Thymus (tissue), 11 donors: ENCODE measurements around the gene CPSF3. TPM values are rescaled to one million over a fixed set of nuclear protein-coding genes. Genes with fewer than 3 reads are reported as not detected.

Experiments used
- DNase-seq, 9 donors: peaks; one replicate each; pipeline ENCODE4 v3.0.0-alpha.2; 2013; ENCODE audit warnings: low spot score in 9 of 9, low read depth in 6 of 9, missing footprints in 1 of 9
- H3K27ac ChIP-seq, 2 donors: one replicate each; pipeline ENCODE4 v1.5.1; 2013; ENCODE audit warnings: control low read depth in 1 of 2, low read depth in 1 of 2, low read length in 1 of 2, mild to moderate bottlenecking in 1 of 2, moderate library complexity in 1 of 2
- H3K27me3 ChIP-seq, 2 donors: one replicate each; pipeline ENCODE4 v1.5.1; 2013; ENCODE audit warnings: low read length in 1 of 2; ENCODE audit not compliant: control insufficient read depth in 2 of 2, insufficient read depth in 1 of 2
- H3K36me3 ChIP-seq, 2 donors: one replicate each; pipeline ENCODE4 v1.5.1; 2013; ENCODE audit warnings: low read length in 1 of 2, mild to moderate bottlenecking in 1 of 2, moderate library complexity in 1 of 2; ENCODE audit not compliant: control insufficient read depth in 2 of 2, insufficient read depth in 2 of 2
- H3K4me1 ChIP-seq, 2 donors: one replicate each; pipeline ENCODE4 v1.5.1; 2013; ENCODE audit warnings: low read length in 2 of 2; ENCODE audit not compliant: control insufficient read depth in 2 of 2, insufficient read depth in 2 of 2
- H3K4me3 ChIP-seq, 2 donors: one replicate each; pipeline ENCODE4 v1.5.1; 2013; ENCODE audit warnings: low read length in 2 of 2, control low read depth in 1 of 2, mild to moderate bottlenecking in 1 of 2
- H3K9me3 ChIP-seq, 2 donors: one replicate each; pipeline ENCODE4 v1.5.1; 2013; ENCODE audit warnings: low read length in 1 of 2, mild to moderate bottlenecking in 1 of 2; ENCODE audit not compliant: control insufficient read depth in 2 of 2, insufficient read depth in 1 of 2
- WGBS: extraction: QIAGEN DNeasy Blood & Tissue Kit; methylation state at CpG from one replicate; pipeline ENCODE4 v1.1.7; 2013; 5-methylcytosine and 5-hydroxymethylcytosine counted together
- polyA plus RNA-seq: library from polyadenylated mRNA; stranded (reverse); fragments of 200-250 nt; gene quantifications from one replicate; pipeline ENCODE4 v1.2.3, GENCODE V29; 2013
- total RNA-seq: library from RNA; stranded (reverse); fragments of 120-200 nt; gene quantifications from one replicate; pipeline ENCODE4 v1.2.4, GENCODE V29; 2013
- donor health status: healthy.

The CPSF3 gene
- total and polyA plus RNA-seq, 2 donors, result 39.3 to 51.3 TPM

DNA sequence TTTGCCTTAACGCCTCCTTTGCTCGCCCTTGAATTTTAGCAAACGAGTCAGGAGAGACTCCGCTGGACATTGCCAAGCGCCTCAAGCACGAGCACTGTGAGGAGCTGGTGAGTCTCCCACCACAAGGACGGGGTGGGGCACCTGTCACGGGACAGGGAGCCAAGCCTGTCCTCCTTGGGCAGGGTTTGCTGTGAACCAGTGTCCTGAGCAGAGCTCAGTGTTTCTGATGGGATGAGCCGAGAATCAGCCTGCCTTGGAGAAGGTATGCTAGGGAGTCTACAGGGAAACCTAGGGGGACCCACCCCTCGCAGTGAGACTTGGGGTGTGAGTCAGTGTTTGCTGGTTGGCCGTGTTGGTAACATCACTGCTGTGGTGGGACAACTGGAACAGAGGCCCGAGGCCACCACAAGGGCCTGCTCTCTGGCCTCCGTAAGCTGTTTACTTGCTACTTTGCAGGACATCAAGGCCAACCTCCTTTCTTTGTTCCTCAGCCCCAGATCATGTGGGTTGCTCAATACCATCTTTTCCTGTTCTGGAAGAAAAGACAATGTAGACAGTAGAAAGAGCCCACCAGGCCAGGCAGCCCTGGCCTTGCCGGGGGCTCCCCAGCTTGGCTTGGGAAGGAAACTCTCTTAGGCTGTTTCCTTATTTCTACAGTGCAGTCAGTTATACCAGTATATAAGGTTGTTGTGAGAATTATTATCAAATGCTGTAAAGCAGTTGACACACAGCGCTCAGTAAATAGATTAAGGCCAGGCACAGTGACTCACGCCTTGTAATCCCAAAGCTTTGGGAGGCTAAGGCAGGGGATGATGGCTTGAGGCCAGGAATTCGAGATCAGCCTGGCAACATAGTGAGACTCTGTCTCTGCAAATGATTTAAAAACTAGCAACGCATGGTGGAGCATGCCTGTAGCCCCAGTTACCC is 42.5 kb upstream of the CPSF3 start:
- no peaks in the 10 kb centered on the region for H3K27me3 ChIP-seq
- H3K4me3 ChIP-seq, result no peak overlapping the region
- no peak overlapping the region for H3K27ac ChIP-seq
- H3K9me3 ChIP-seq, result no peaks in the 10 kb centered on the region
- no peaks in the 10 kb centered on the region for H3K36me3 ChIP-seq
- H3K4me1 ChIP-seq, result no peaks in the 10 kb centered on the region
- no peak for DNase-seq
- 95% methylated on average over 18 of the region's 18 CpGs for WGBS

DNA sequence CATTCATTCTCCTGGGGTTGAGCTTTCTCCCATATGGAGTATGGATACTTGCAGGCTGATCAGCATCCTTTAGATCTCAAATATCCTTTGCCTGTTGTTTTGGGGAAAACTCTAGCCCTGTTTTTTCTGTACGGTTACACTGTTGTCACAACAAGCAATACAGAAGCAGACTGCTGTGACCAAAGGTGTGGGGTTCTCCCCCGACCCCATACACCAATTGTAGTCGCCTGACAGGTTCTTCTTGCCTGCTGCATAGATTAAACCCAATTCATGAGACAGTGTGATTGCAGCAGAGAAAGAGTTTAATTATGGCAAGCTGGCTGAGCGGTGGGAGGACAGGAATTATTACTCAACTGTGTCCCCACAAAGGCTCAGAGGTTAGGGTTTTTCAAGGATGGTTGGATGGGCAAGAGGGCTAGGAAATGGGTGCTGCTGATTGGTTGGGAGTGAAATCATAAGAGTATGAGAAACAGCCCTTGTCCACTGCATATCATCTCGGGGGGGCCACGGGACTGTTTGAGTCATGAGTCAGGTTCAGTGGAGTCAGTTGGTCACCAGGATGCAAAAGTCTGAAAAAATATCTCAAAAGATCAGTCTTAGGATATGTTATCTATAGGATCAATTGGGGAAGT is 40.7 kb upstream of the CPSF3 start:
- H3K4me3 ChIP-seq, result no peak overlapping the region
- 97% methylated on average over 6 of the region's 6 CpGs for WGBS
- no peaks in the 10 kb centered on the region for H3K27me3 ChIP-seq
- no peak for DNase-seq
- no peak overlapping the region for H3K27ac ChIP-seq
- no peaks in the 10 kb centered on the region for H3K36me3 ChIP-seq
- no peaks in the 10 kb centered on the region for H3K4me1 ChIP-seq
- H3K9me3 ChIP-seq, result no peaks in the 10 kb centered on the region

DNA sequence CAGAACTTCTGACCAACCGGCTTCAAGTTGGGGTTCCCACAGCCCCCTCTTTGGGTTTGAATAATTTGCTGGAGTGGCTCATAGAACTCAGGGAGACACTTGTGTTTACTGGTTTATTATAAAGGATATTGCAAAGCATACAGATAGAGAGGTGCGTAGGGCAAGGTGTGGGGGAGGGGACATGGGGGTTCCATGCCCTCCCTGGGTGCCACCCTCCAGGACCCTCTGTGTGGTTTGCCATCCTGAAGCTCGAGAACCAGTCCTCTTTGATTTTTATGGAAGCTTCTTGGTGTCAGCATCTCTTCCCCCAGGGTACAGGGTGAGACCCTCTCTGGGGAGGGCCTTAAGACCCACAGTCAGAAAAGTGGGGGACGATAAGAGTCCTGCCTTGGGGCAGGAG is 38.9 kb upstream of the CPSF3 start:
- no peak for DNase-seq

DNA sequence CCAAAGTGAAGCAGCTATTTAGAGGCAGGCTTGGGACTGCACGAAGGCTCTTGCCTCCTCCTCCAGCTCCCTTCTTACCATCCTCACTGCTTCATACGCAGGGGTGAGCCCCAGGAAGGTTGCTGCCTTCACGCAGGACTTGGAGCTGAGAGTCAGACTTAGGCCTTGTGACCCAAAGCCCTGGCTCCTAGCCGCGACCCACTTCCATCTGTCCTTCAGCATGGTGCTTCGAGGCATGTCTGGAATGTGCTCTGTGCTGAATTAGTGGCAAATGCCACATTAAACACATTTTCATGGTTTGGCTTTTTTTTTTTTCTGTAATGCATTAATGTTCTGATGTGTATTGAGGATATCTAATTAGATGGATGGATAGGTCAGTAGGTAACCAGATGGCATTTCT is 37.6 kb upstream of the CPSF3 start:
- H3K4me3 ChIP-seq, result no peak overlapping the region
- DNase-seq, result no peak
- 97% methylated on average over 6 of the region's 6 CpGs for WGBS
- H3K27me3 ChIP-seq, result no peaks in the 10 kb centered on the region
- H3K36me3 ChIP-seq, result no peaks in the 10 kb centered on the region
- no peaks in the 10 kb centered on the region for H3K4me1 ChIP-seq
- H3K9me3 ChIP-seq, result no peaks in the 10 kb centered on the region
- H3K27ac ChIP-seq, result no peak overlapping the region

More for the DNA sequence above, 38.9 kb upstream of the CPSF3 start:
- 90% methylated on average over 4 of the region's 4 CpGs for WGBS
- no peaks in the 10 kb centered on the region for H3K9me3 ChIP-seq
- H3K36me3 ChIP-seq, result no peaks in the 10 kb centered on the region
- H3K4me1 ChIP-seq, result no peaks in the 10 kb centered on the region
- no peak overlapping the region for H3K27ac ChIP-seq
- H3K4me3 ChIP-seq, result no peak overlapping the region
- no peaks in the 10 kb centered on the region for H3K27me3 ChIP-seq

DNA sequence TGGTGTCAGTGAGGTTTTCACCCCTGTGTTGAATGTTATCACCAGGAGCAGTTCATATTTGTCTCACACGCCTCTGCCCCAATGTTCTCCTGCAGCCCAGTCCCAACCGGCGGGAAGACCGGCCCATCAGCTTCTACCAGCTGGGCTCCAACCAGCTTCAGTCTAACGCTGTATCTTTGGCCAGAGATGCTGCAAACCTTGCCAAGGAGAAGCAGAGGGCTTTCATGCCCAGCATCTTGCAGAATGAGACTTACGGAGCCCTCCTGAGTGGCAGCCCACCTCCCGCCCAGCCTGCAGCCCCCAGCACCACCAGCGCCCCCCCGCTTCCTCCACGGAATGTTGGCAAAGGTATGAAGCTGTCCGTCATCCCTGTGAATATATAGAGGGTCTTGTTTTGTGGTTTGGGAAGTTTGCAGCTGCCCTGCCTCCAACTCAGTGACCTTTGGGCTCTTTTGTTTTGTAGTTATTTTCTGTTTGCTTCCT is 35.2 kb upstream of the CPSF3 start:
- Histone ChIP-seq H3K27ac (no peak overlapping the region), H3K9me3 (no peaks in the 10 kb centered on the region), H3K4me3 (no peak overlapping the region), H3K36me3 (no peaks in the 10 kb centered on the region), H3K4me1 (no peaks in the 10 kb centered on the region), H3K27me3 (no peaks in the 10 kb centered on the region)
- WGBS, result 95% methylated on average over 11 of the region's 11 CpGs
- DNase-seq, result no peak

DNA sequence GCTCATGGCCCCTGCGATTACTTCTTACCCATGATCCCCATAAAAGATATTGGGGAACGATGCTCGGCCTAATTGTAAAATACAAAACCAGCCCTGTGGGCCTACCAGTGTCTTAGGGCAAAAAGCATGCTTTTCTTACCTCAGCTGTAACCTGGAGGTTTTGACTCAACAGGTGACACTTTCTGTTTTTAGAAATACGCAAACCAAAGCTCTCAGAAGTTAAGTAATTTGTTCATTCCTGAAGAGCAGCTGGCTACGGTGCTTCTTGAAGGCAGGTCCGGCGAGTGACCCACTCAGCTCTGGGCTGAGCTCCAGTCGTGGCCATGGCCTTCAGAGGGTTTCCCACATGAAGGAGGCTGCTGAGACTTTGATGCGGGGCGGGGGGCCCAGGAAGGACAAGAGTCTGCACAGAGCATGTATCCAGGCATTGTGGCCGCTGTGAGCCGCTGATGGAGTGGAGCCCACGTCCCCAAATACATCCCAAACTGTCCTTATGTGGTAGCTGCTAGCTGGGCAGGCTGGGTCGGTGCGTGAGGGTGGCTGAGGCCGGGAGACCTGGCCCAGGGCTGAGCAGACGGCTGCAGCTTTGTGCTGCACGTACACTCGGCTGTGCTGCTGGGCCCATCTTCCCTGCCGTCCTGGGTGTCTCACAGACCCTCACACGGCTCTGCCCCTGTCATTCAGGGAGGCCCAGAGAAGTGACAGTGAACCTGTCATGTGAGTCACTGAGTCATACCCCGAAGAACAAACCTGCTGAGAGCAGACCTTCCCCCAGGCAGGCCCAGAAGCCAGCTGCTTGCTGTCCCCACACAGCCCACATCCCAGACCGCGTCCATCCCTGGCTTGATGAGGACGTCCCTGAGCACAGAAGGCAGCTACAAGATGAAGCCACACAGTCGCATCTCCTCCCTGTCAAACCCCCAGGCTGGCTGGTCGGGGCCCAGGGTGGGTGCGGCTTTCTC is 34.2 kb upstream of the CPSF3 start:
- Histone ChIP-seq H3K27me3 (no peaks in the 10 kb centered on the region), H3K9me3 (no peaks in the 10 kb centered on the region), H3K36me3 (no peaks in the 10 kb centered on the region), H3K4me3 (no peak overlapping the region), H3K4me1 (no peaks in the 10 kb centered on the region), H3K27ac (no peak overlapping the region)
- 96% methylated on average over 28 of the region's 28 CpGs for WGBS
- no peak for DNase-seq

DNA sequence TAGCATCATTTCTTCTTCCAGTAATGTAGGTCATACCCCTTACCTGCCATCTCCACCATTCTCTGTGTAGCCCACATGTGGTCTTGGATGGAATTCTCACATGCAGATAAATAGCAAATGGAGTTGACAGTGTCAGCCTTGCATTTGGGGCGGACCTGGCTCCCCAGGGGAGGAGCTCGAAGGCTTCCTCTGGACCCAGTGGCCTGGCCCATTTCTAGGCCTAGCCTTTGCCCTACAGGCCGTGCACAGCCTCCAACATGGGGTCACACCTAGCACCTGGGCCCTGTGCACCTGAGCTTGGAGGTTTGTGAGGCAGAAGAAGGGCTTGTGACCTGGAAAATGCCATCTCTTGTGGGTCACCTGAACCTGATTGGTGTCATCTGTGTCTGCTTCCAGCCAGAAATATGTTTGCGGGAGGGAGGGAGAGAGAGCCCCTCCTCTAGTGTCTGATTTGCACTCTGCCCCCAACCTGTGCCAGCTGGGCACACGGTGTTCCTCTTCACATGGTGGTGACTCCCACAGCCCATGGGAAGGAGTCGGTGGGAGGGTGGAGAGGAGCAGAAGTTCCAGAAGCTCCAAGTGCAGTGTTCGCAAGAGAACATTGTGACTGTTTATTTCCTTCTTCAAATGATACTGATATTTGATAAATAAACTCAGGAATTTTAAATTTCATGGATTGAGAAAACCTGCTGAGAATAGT is 33.2 kb upstream of the CPSF3 start:
- 89% methylated on average over 7 of the region's 7 CpGs for WGBS
- Histone ChIP-seq H3K4me3 (no peak overlapping the region), H3K4me1 (no peaks in the 10 kb centered on the region), H3K9me3 (no peaks in the 10 kb centered on the region), H3K27ac (no peak overlapping the region), H3K27me3 (no peaks in the 10 kb centered on the region), H3K36me3 (no peaks in the 10 kb centered on the region)
- DNase-seq, result no peak

DNA sequence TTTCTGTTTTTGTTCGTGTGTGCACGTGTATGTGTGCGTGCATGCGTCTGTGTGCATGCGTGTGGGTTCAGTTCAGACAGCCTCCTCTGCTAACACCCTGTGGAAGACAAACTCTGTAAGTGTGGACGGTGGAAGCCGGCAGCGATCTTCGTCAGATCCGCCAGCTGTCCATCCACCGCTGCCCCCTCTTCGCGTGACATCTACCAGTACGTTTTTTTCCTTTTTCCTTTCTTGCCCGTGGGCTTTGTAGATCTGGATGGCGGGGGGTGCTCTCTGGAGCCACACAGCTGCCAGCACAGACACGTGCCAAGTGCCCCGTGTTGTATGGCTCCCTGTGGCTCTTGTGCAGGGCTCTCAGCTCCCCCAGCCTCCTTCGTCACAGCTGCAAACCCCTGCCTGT is 32.5 kb upstream of the CPSF3 start:
- Histone ChIP-seq H3K27me3 (no peaks in the 10 kb centered on the region), H3K27ac (no peak overlapping the region), H3K4me3 (no peak overlapping the region), H3K9me3 (no peaks in the 10 kb centered on the region), H3K4me1 (no peaks in the 10 kb centered on the region), H3K36me3 (no peaks in the 10 kb centered on the region)
- WGBS, result 95% methylated on average over 19 of the region's 19 CpGs
- no peak for DNase-seq
